H9 (cell line): ENCODE results near the gene IGSF11. TPM values are rescaled to one million over a fixed set of nuclear protein-coding genes. Genes with fewer than 3 reads are reported as not detected.

ENCODE experiments used
- DNase-seq: peaks from one replicate; pipeline ENCODE4 v3.0.0-alpha.2; 2017
- H2AFZ ChIP-seq: one replicate; pipeline ENCODE4 v1.6.1; 2013; ENCODE audit warnings: mild to moderate bottlenecking, low read length, control low read depth, moderate library complexity
- H2AK5ac ChIP-seq: 2 replicates; pipeline ENCODE4 v1.6.1; 2013; ENCODE audit warnings: low read length, control low read depth, mixed read lengths; ENCODE audit not compliant: insufficient read length
- H2BK120ac ChIP-seq: one replicate; pipeline ENCODE4 v1.6.1; 2013; ENCODE audit warnings: low read depth, mild to moderate bottlenecking, low read length, control low read depth, inconsistent platforms; ENCODE audit not compliant: poor library complexity, severe bottlenecking
- H2BK12ac ChIP-seq: 2 replicates; pipeline ENCODE4 v1.6.1; 2013; ENCODE audit warnings: low read length, control low read depth, mixed read lengths, low read depth; ENCODE audit not compliant: insufficient read length
- H2BK15ac ChIP-seq: 2 replicates; pipeline ENCODE4 v1.6.1; 2013; ENCODE audit warnings: low read depth, low read length, control low read depth
- H2BK20ac ChIP-seq: one replicate; pipeline ENCODE4 v1.6.1; 2013; ENCODE audit warnings: low read depth, mild to moderate bottlenecking, low read length, control low read depth, inconsistent platforms; ENCODE audit not compliant: poor library complexity, severe bottlenecking
- H2BK5ac ChIP-seq: 2 replicates; pipeline ENCODE4 v1.6.1; 2013; ENCODE audit warnings: low read length, control low read depth, mixed read lengths; ENCODE audit not compliant: insufficient read length
- H3K14ac ChIP-seq: 2 replicates; pipeline ENCODE4 v1.6.1; 2013; ENCODE audit warnings: low read length, control low read depth; ENCODE audit not compliant: insufficient read depth
- H3K18ac ChIP-seq: 2 replicates; pipeline ENCODE4 v1.6.1; 2013; ENCODE audit warnings: low read depth, mild to moderate bottlenecking, mixed read lengths, low read length, control low read depth; ENCODE audit not compliant: insufficient read length
- H3K23ac ChIP-seq: 2 replicates; pipeline ENCODE4 v1.6.1; 2013; ENCODE audit warnings: low read length, control low read depth, mixed read lengths, low read depth; ENCODE audit not compliant: insufficient read length
- H3K23me2 ChIP-seq: 2 replicates; pipeline ENCODE4 v1.6.1; 2013; ENCODE audit warnings: low read depth, mild to moderate bottlenecking, mixed read lengths, low read length, control low read depth; ENCODE audit not compliant: insufficient read length, poor library complexity, severe bottlenecking
- H3K27ac ChIP-seq: 2 replicates; pipeline ENCODE4 v1.5.1; 2013; ENCODE audit warnings: low read length, control low read depth, mixed read lengths, low read depth; ENCODE audit not compliant: insufficient read length
- H3K27me3 ChIP-seq: 2 replicates; pipeline ENCODE4 v1.6.1; 2013; ENCODE audit warnings: low read length, control low read depth, inconsistent platforms; ENCODE audit not compliant: insufficient read depth
- H3K4ac ChIP-seq: 2 replicates; pipeline ENCODE4 v1.6.1; 2013; ENCODE audit warnings: low read depth, mild to moderate bottlenecking, control low read depth, inconsistent platforms, low read length, moderate library complexity
- H3K4me1 ChIP-seq: 2 replicates; pipeline ENCODE4 v1.6.1; 2013; ENCODE audit warnings: low read length, control low read depth, inconsistent platforms; ENCODE audit not compliant: insufficient read depth
- H3K4me2 ChIP-seq: 2 replicates; pipeline ENCODE4 v1.6.1; 2013; ENCODE audit warnings: low read length, control low read depth, mixed read lengths; ENCODE audit not compliant: insufficient read length, insufficient read depth
- H3K56ac ChIP-seq: 2 replicates; pipeline ENCODE4 v1.6.1; 2013; ENCODE audit warnings: low read depth, mild to moderate bottlenecking, mixed read lengths, low read length, control low read depth; ENCODE audit not compliant: insufficient read length
- H3K79me1 ChIP-seq: 2 replicates; pipeline ENCODE4 v1.6.1; 2013; ENCODE audit warnings: low read depth, mild to moderate bottlenecking, moderate library complexity, low read length, control low read depth, inconsistent platforms; ENCODE audit not compliant: insufficient read depth, poor library complexity, severe bottlenecking
- H3K79me2 ChIP-seq: 2 replicates; pipeline ENCODE4 v1.6.1; 2013; ENCODE audit warnings: low read length, control low read depth, inconsistent platforms; ENCODE audit not compliant: insufficient read depth
- H3K9ac ChIP-seq: 2 replicates; pipeline ENCODE4 v1.6.1; 2013; ENCODE audit warnings: low read length, control low read depth, mixed read lengths; ENCODE audit not compliant: insufficient read length; ENCODE audit errors: extremely low read depth
- H3K9me3 ChIP-seq: one replicate; pipeline ENCODE4 v1.6.1; 2013; ENCODE audit warnings: low read depth, low read length, inconsistent platforms; ENCODE audit not compliant: control insufficient read depth
- H3T11ph ChIP-seq: one replicate; pipeline ENCODE4 v1.6.1; 2013; ENCODE audit warnings: mild to moderate bottlenecking, low read length, control low read depth, inconsistent platforms
- H4K20me1 ChIP-seq: one replicate; pipeline ENCODE4 v1.6.1; 2013; ENCODE audit not compliant: control insufficient read depth, insufficient read length, insufficient read depth
- H4K5ac ChIP-seq: 2 replicates; pipeline ENCODE4 v1.6.1; 2013; ENCODE audit warnings: low read depth, mild to moderate bottlenecking, mixed read lengths, low read length, control low read depth; ENCODE audit not compliant: insufficient read length
- H4K8ac ChIP-seq: replicated peaks from 2 replicates; pipeline ENCODE4 v1.6.1; 2013; ENCODE audit warnings: low read length, control low read depth, mixed read lengths, low read depth; ENCODE audit not compliant: insufficient read length
- H4K91ac ChIP-seq: 2 replicates; pipeline ENCODE4 v1.6.1; 2013; ENCODE audit warnings: low read depth, mild to moderate bottlenecking, moderate library complexity, mixed read lengths, low read length, control low read depth; ENCODE audit not compliant: insufficient read length
- H3K27ac Mint-ChIP-seq, 3 experiments: 2 replicates in 2 of 3; 3 replicates in 1 of 3; pipeline ENCODE4 v1.8.0; 2020 to 2021; ENCODE audit warnings: mixed read lengths in 3 of 3, mild to moderate bottlenecking in 1 of 3, moderate library complexity in 1 of 3
- H3K27me3 Mint-ChIP-seq: 2 replicates; pipeline ENCODE4 v1.8.0; 2021; ENCODE audit warnings: low read depth, mild to moderate bottlenecking, moderate library complexity, mixed read lengths
- H3K36me3 Mint-ChIP-seq, 3 experiments: 2 replicates in 2 of 3; 3 replicates in 1 of 3; pipeline ENCODE4 v1.8.0; 2020 to 2021; ENCODE audit warnings: low read depth in 3 of 3, mixed read lengths in 3 of 3; ENCODE audit not compliant: insufficient read depth in 1 of 3
- H3K4me1 Mint-ChIP-seq, 2 experiments: 2 replicates each; pipeline ENCODE4 v1.8.0; 2020; ENCODE audit warnings: mixed read lengths in 2 of 2
- H3K4me3 Mint-ChIP-seq, 2 experiments: 2 replicates in 1 of 2; 3 replicates in 1 of 2; pipeline ENCODE4 v1.8.0; 2020 to 2021; ENCODE audit warnings: mild to moderate bottlenecking in 2 of 2, mixed read lengths in 2 of 2, moderate library complexity in 1 of 2
- H3K9me3 Mint-ChIP-seq, 2 experiments: 2 replicates in 1 of 2; 3 replicates in 1 of 2; pipeline ENCODE4 v1.8.0; 2020; ENCODE audit warnings: mild to moderate bottlenecking in 2 of 2, mixed read lengths in 2 of 2, moderate library complexity in 1 of 2
- CTCF ChIP-seq: fragments of 200-600 bp; sonication (generic); conservative IDR thresholded peaks from 3 replicates; pipeline ENCODE4 v1.8.0; 2021; ENCODE audit warnings: antibody characterized with exemption, mild to moderate bottlenecking
- WGBS: extraction: QIAGEN DNeasy Blood & Tissue Kit; methylation state at CpG from one replicate; pipeline ENCODE4 v1.1.7; 2013; ENCODE audit warnings: missing lambda C conversion rate, low lambda C conversion rate, mixed read lengths; ENCODE audit not compliant: insufficient read length; ENCODE audit errors: extremely low coverage; 5-methylcytosine and 5-hydroxymethylcytosine counted together
- total RNA-seq: library from RNA; stranded (reverse); gene quantifications from 2 replicates; pipeline ENCODE4 v1.2.1, GENCODE V29; 2021

IGSF11 gene
- total RNA-seq, 1 experiment from 2014 or later: 1.6 TPM

GRCh38 chr3:118941236-118941635, 93.4 kb downstream of the IGSF11 start:
- no peak overlapping the region for H3K18ac ChIP-seq
- H4K5ac ChIP-seq: no peak overlapping the region
- no peaks in the 10 kb centered on the region for H3K79me1 ChIP-seq
- no peaks in the 10 kb centered on the region; the same call in 1 of the 2 replicates for H3K27me3 Mint-ChIP-seq
- H2BK120ac ChIP-seq: no peak overlapping the region
- no peak overlapping the region for H2BK15ac ChIP-seq
- H4K91ac ChIP-seq: no peak overlapping the region
- H2AK5ac ChIP-seq: no peak overlapping the region
- no peaks in the 10 kb centered on the region for H3K79me2 ChIP-seq
- no peak overlapping the region for H3K27ac Mint-ChIP-seq
- no peak overlapping the region for H3K14ac ChIP-seq
- H3K23me2 ChIP-seq: no peaks in the 10 kb centered on the region
- H3K9me3 ChIP-seq: no peaks in the 10 kb centered on the region
- no peak for TF ChIP-seq CTCF
- no peaks in the 10 kb centered on the region for H3K4me1 ChIP-seq
- H2AFZ ChIP-seq: no peak overlapping the region
- no peak for DNase-seq
- H3K4me3 Mint-ChIP-seq: no peak overlapping the region
- no peak overlapping the region for H2BK5ac ChIP-seq
- no peak overlapping the region for H2BK12ac ChIP-seq
- H3K9me3 Mint-ChIP-seq: peaks cover 0 to 2% of the 10 kb centered on the region in 2 experiments; a peak in 2 of 5 replicates
- H3K27ac ChIP-seq: no peak overlapping the region
- no peak overlapping the region for H3T11ph ChIP-seq
- H4K20me1 ChIP-seq: no peaks in the 10 kb centered on the region
- no peak overlapping the region for H2BK20ac ChIP-seq
- no peaks in the 10 kb centered on the region for H3K27me3 ChIP-seq
- H4K8ac ChIP-seq: no peak overlapping the region
- H3K4me2 ChIP-seq: no peak overlapping the region
- no peak overlapping the region for H3K9ac ChIP-seq
- no peaks in the 10 kb centered on the region for H3K36me3 Mint-ChIP-seq
- H3K23ac ChIP-seq: no peak overlapping the region
- no CpG with 5 or more reads among the region's 3 CpGs for WGBS
- no peak overlapping the region for H3K56ac ChIP-seq
- peaks cover 5% of the 10 kb centered on the region in 2 experiments; a peak in 2 of 4 replicates for H3K4me1 Mint-ChIP-seq
- no peak overlapping the region for H3K4ac ChIP-seq
